Measurements from ENCODE around the gene ST14.
"Not testable (repeated sequence)": the region's sequence is repeated elsewhere in the genome, so short reads cannot be mapped to it uniquely, and the experiment has no call there.

ST14 gene

DNA sequence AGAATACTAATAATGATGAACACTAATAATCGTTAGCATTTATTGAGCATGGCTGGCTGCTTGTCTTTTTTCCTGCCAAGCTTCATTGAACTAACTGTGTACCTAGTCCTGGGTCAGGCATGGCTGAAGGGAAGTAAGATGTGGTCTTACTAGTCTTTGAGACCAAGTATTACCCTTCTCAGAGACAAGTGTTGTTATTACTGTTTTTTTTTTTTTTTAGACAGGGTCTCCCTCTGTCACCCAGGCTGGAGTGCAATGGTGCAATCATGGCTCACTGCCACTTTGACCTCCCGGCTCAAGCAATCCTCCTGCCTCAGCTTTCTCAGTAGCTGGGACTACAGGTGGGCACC, 4.6 kb downstream of the ST14 start:
- DNase-seq = no peak

DNA sequence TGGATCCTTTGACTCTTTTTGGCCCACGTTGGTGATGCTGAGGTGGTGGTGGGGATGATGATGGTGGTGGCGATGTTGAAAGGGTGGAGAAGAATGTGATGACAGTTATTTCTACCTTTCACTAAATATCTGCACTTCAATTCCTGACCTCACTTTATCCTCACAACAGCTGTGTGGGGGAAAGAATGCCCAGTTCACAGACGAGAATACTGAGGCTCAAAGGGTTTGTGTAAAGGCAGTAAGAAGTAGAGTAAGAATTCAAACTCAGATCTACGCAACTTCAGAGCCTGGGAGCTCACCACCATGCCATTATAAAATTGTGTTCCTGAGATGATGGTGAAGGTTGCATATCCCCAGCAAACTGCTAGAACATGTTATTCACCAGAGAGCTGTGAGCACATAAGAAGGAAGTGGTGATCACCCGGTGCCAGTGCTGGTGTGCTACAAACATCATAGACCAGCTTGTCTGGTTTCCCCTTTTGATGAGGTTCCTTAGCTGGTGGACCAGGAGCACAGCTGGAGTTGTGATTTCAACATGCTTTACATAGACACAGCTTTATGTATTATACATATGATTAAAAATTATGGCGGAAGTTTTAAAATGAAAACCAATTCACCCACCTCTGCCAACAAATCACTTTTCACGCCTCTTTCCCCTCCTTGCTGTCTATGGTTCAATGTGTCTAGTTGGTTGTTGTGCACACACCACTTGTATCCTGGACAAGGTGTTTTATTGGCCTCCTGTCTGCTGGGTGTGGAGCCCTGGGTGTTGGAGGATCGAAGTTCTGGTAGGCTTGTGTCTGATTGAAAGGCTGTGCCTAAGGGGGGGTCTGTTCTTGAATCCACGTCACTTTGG, 6.2 kb downstream of the ST14 start:
- peak; percentile 86 to 89 for DNase-seq

DNA sequence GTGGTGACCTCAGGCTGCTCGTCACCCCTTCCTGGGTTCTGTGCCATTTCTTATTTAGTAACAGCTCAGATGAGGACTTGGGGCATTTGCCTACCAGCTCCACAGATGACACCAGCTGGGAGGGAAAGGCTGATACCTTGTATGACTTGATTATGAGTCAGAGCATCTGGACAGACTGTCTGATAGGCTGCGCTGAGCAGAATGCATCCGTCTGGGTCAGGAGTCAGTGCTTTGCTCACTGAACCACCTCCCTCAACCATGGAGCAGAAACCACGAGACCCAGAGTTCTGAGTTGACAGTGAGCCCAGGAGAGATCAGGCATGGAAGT, 6.8 kb downstream of the ST14 start:
- peak; percentile 50 to 74 for DNase-seq

DNA sequence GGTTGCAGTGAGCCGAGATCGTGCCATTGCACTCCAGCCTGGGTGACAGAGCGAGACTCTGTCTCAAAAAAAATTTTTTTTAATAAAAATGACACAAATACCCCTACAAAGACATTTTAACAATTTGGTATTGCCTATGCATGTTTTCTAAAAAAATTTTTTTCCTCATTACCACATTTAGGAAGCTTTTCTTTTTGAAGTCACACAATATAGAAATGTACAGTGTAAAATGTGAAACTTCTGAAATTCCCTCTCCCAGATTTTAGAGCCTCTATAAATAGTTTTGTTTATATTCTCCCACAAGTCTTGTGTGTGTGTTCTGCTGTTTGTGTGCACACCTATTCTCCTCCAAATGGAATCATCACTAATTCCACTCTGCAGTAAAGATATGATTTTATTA, 7.6 kb downstream of the ST14 start:
- no peak for DNase-seq

DNA sequence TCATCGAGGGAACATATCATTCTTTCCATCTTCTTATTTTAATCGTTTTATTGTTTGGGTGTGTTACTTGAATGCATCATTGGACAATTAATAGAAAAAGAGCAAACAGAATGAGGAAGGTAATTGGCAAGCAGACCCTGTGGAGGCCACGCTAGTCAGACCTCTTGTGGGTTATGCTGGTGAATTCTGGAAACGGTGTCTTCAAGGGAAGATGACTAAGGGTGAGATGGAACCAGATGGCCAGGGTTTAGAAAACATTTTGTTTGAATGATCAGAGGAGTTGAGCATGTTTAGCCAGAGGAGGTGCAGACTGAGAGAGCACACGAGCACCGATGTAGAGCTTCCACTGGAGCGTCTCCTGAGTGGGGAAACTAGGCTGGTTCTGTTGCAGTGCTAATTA, 8.5 kb downstream of the ST14 start:
- DNase-seq = no peak

DNA sequence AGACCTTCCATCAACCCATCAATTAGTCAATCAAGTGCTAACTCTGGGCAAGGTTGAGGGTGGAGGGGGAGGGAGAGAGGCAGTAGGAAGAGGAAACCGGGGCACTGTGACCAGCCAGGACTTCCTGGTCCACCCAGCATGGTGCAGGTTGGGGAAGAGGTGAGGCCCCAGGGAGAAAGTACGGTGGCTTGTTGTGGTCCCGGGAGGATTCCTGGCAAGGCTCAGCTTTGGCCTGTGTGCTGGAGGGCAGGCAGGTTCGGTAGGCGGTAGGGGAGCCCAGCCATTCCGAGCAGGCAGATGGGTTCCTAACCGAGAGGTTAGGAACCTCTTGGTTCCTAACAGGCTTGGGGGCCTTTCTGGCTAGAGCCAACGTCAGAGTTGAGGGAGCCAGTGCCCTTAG, 10.8 kb downstream of the ST14 start:
- no peak for DNase-seq

DNA sequence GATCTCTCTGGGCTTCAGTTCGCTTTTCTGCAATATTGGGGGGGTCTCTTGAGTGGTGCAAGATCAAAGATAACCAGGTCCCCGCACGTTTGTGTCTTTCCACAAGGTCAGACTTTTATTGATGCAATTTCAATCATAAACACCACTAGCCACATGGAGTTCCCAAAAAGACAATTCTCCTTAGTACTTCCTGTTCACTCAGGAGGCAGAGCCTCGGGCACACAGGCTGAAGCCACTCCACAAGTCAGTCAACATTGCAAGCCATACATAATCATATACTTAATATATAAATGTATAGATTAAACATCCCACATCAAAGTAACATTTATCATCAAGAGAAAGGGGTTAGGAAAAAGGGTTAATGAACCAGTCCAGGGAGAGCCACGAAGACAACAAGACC, 12.0 kb downstream of the ST14 start:
- peak; percentile 15 to 31 for DNase-seq

DNA sequence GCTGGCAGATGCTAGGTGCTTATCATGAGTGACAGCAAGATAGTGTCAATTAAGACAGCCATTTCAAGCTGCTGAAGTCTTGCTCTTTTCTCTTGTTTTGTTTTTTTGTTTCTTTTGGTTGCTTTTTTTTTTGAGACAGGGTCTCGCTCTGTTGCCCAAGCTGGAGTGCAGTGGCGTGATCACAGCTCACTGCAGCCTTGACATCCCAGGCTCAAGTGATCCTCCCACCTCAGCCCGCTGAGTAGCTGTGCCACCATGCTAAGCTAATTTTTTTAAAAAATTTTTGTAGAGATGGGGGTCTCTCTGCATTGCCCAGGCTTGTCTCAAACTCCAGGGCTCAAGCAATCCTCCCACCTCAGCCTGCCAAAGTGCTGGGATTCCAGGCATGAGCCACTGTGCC, 12.4 kb downstream of the ST14 start:
- DNase-seq = not testable (repeated sequence)

DNA sequence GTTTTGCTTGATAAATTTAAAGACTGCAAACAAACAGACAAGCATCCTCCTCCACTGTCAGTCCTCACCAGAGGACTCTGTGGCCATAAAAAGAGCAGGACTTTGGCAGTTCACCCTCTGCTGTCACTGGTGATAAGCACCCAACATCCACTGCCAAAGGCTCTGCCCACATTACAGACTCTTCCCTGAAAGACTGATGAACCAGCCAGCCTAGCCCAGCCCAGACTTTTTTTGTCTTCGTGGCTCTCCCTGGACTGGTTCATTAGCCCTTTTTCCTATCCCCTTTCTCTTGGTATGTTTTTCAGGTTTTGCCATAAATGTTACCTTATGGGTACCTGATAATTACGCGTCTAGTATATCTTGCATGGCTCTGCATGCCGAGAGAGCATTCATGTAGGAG, 15.1 kb downstream of the ST14 start:
- DNase-seq = no peak

DNA sequence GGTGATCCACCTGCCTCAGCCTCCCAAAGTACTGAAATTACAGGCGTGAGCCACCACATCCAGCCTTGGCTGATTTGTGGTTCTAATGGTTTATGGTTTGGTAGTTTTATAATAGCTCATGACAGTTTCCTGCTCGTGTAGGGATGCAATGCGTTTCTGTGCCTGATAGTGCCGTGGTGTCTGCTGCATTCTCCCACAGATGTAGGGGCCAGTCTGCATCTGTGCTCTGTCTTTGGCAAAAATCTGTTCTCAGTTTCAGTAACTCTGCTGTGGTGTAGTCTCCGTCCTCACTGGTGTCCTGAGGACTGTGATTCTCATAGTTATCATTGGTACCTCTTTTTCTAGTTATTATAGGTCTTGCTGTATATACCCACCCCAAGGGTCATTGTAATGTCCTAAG, 16.3 kb downstream of the ST14 start:
- DNase-seq = no peak

DNA sequence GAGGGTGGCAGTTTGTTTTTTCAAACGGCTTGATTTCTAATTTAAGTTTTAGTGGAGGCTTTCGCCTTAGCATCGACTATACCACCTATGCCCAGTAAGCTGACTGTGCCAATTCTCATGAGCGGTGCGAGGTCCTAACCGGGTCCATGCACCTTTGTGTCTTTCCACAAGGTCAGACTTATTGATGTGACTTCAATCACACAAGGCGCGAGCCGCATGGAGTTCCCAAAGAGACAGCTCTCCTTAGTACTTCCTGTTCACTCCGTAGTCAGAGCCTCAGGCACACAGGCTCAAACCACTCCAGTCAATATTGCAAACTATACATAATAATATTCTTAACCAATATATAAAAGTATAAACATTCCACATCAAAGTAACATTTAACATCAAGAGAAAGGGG, 18.2 kb downstream of the ST14 start:
- no peak for DNase-seq

DNA sequence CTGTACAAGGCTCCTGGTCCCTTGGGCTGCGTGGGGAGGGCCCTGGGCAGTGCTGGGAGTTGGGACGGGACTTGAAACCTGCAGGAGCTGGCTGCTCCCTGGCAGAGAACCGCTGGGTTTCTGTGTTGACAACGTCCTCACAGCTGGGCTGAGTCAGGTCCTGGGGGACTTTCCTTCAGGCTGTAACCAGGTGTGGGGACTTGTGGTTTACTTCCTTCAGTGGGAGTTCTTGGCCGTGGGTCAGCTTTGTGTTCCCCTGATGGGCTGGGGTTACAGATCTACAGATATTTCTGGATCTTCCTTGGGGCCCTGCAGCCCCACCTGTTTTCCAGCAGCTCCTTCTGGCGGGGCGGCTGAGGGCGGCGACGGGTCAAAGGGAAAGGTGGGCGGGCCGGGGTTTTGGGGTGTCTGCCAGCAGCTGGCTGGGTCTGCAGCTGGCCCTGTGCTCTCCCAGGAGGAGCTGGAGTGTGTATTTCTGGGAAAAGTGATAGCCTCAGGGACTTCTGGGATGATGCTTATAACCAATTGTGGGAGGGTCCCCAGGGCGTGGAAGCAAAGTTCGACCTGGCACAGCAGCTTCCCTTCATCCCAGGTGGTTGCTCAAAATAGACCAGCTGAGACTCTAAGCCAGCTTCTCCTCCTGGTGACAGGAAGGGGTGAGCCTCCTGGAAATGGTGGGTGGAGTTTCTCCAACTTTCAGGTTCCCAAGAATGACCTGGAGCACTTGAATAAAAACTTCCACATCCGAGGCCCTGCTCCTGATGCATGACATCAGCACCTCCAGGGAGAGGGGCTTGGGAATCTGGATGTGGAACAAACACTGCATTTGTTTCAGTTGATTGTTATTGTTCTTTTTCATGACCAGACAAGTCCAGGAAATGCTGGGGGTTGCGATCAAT, 19.1 kb downstream of the ST14 start:
- DNase-seq = no peak

DNA sequence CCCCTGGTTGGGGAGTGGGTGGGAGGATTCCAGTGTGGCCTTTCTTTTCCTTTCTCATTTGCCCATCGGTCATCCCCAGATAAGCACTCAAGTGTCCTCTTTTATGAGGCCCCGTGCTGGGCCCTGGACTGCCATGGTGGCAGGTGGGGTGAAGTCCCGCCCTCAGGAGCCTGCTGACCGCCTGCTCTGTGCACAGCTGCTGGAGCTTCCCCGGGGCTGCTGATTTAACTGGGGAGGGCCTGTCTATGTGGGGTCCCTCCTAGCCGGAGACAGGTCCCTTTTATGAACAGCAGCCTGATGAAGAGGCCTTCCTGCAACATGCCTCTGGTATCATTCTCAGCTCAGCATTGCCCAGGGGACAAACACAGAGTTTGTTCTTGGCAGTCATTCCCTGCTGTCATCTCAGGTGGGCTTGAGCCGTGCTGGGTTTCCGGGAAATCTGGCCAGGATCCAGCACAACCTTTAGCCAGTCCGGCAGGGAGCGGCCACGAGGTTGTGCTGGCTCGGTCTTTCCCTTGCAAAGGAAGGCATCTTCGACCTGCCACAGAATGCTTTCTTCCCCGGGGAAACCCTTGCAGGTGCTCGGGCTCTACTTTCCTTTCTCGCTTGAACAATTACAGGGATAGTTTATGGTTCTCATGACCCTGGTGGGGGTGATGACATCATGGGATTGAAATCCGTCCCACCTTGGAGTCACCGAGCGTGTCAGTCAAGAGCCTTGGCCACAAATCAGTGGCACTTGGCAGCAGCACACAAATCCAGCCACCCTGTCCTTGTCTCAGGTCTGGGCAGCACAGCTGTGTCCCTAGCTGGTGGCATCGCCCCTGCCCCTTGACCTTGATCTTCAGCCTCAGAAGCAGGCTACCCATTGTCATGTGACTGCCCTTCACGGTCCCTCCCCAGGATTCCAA, 20.1 kb downstream of the ST14 start:
- DNase-seq = no peak

DNA sequence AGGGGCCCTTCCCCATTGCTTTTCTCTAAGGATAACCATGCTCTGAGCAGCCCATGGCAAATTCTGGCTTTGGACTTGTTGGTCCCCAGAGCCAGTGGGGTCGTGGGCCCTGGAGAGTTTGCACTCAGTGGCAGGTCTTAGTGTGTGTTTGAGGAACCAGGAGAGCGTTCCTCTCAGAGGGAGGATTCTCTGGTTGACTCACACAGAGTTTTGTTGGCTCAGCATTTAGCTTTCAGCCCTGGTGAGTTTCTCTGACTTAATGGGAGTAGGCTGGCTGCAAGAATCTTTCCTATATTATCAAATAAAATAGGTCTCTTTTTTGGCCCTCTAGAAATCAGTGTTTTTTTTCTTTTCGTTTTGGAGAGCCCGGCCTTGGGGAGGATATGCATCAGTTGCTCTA, 20.9 kb downstream of the ST14 start:
- DNase-seq = peak; percentile 73 to 75

DNA sequence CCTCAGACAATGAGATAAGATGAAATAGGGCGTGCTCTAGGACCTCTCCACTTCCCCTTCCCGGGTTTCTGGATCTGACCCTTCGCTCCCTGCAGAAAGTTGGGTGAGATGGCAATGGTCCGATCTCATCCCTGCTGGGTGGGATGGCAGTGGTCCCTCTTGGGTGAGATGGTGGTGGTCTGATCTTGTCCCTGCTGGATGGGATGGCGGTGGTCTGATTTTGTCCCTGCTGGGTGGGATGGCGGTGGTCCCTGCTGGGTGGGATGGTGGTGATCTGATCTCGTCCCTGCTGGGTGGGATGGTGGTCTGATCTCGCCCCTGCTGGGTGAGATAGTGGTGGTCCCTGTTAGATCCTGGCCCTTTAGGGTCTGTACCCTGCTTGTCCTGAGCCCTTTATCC, 21.3 kb downstream of the ST14 start:
- no peak for DNase-seq

DNA sequence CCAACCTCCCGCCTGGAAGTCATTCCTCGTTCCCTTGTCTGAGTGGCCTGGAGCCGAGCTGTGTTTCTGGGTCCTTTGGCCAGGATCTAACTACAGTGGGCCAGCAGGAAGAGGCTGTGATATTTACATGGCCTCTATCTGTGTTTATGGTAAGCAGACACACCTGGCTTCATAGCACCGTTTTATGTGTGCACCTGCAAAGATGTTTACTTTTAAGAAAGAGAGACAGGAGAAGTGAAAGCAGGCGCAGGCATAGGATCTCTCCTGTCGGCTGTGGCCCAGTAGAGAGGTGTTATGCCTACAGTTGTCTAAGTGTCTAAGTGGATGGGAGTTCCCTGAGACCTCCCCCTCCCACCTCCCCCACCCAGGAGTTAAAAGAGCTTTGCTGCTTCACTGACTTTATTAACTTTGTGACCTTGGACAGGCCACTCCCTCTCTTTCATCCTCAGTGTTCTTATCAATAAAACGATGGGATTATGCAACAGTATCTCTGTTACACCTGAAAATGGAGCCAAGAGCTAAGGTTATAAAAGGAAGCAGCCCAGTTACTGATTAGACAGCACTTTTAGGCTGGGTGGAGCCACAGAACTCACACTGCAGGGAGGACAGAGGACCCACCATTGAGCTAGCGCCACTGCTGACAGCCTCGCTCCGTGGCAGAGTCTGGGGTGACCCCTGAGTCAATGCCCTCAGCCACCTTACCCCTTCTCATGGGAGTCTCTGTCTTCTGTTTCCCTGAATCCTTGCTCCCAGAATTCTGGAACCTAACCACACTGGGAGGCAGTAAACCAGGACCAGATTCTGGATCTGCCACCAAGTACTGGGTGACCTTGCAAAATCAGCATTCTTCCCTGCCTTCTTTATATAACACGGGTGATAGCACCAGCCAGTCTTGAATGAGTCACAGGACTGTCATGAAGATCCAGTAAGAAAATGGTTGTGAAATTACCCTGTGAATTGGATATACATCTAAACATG, 22.0 kb downstream of the ST14 start:
- peak; percentile 70 to 77 for DNase-seq

DNA sequence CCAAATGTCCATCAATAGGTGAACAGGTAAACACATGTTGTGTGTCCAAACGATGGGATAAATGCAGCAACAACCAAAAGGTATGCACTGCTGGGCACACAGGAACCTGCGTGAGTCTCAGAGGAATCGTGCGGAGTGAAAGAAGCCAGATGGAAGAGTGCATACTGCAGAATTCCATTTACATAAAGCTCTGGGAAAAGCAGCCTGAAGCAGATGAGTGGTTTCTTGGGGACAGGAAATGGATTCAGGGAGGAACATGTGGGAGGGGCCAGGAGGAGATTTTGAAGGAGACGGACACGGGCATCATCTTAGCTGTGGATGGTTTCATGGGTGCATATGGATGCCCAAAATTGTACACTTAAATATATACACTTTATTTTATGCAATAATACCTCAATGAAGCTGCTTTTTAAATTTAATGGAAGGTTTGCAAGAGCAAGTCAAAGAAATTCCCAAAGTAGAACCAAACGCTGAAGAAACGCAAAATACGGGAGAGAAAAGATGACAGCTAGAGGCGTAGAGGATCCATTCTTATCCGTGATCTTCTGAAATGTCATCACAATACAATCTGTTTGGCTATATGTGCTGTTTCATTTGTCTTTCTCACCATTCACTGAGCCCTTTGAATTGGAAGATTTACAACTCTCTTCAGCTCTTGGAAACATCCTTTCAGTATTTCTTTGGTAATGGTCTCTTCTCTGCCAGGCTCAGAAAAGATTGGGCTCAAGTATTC, 24.5 kb downstream of the ST14 start:
- DNase-seq = no peak

DNA sequence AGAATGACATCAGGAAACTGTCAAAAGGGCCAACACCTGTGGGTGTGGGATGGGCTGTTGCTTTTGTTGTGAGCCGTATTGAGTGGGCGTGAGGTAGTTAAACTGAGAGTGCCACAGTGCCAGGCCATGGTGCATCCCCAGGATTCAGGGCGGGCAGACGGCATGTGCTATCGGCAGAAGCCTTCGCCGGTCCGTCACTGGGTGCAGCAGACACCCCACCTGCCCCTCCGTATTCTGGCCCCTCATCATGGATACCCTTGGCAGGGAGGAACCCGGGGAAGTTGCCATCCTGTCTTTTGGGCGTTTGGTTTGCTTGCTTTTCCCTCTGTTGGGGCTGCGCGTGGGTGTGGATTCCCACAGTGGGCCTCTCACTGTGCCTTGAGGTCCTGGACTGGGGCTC, 27.5 kb downstream of the ST14 start:
- no peak for DNase-seq

DNA sequence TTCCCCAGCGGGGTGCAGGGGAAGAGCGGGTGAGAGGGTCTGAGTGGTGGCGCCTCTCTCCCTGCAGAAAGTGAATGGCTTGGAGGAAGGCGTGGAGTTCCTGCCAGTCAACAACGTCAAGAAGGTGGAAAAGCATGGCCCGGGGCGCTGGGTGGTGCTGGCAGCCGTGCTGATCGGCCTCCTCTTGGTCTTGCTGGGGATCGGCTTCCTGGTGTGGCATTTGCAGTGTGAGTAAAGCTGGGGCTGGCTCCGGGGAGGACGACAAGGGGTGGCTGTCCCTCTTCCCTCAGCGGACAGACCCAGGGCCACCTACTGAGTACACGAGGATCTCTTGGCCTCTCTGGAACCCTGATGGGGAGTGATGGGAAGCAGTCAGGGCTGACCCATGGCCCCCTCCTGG, 28.5 kb downstream of the ST14 start:
- no peak for DNase-seq

DNA sequence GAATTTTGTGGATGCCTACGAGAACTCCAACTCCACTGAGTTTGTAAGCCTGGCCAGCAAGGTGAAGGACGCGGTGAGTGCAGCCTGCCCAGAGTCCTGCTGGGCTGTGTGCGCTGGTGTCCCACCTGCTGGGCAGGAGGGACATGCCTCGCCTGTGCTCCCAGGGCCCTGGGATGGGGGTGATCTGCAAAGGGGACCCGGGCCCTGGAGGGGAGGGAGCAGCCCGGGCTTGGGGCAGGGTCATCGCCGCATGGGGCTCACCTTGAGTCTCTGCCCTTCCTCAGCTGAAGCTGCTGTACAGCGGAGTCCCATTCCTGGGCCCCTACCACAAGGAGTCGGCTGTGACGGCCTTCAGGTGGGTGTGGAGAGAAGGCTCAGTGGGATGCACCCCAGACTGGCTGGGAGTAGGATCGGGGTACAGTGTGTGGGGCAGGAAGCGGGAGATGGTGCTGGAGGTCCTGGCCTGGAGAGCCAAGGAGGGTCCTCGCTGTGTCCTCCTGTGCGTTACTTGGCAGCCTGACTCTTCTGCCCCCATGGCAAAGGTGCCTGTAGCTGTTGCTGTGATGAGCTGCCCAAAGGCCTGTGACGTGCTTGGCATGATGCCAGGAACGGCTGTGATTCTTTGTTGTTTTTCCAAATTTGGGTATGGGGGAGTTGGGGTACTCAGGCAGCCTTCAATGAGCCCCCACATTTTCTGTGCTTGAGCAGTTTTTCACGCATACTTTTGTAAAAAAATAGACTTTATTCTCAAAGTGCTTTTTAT, 29.2 kb downstream of the ST14 start:
- no peak for DNase-seq

All from inflammatory macrophage (primary cell).